SJSA1 (cell line): ENCODE measurements around the gene EPHX1. TPM values are rescaled to one million over a fixed set of nuclear protein-coding genes. Genes with fewer than 3 reads are reported as not detected.
"Not testable (repeated sequence)": the region's sequence is repeated elsewhere in the genome, so short reads cannot be mapped to it uniquely, and the experiment has no call there.

Source experiments
- DNase-seq, 2 experiments: peaks; one replicate each; pipeline ENCODE4 v3.0.0-alpha.2; 2015 to 2020; ENCODE audit warnings: low spot score in 2 of 2, low read depth in 1 of 2
- H3K27ac ChIP-seq: fragments of 250-450 bp; sonication (Bioruptor Pico); 2 replicates; pipeline ENCODE4 v1.5.1; 2020; ENCODE audit warnings: mild to moderate bottlenecking, moderate library complexity
- H3K27me3 ChIP-seq: fragments of 250-450 bp; sonication (Bioruptor Pico); replicated peaks from 2 replicates; pipeline ENCODE4 v1.5.1; 2020; ENCODE audit warnings: mild to moderate bottlenecking, moderate library complexity
- H3K36me3 ChIP-seq: fragments of 250-450 bp; sonication (Bioruptor Pico); 2 replicates; pipeline ENCODE4 v1.5.1; 2020; ENCODE audit warnings: mild to moderate bottlenecking
- H3K4me1 ChIP-seq: fragments of 250-450 bp; sonication (Bioruptor Pico); replicated peaks from 2 replicates; pipeline ENCODE4 v1.6.1; 2021; ENCODE audit warnings: mild to moderate bottlenecking
- H3K4me3 ChIP-seq: fragments of 250-450 bp; sonication (Bioruptor Pico); 2 replicates; pipeline ENCODE4 v1.5.1; 2020; ENCODE audit warnings: mild to moderate bottlenecking
- H3K9me3 ChIP-seq: fragments of 250-450 bp; sonication (Bioruptor Pico); replicated peaks from 2 replicates; pipeline ENCODE4 v1.5.1; 2020; ENCODE audit warnings: mild to moderate bottlenecking
- total RNA-seq: library from RNA; depleted of rRNA; stranded (reverse); fragments of >200 nt; shearing (Covaris generic); gene quantifications from 2 replicates; pipeline ENCODE4 v1.2.3, GENCODE V29; 2014

Gene EPHX1
- total RNA-seq, 1 experiment from 2014 or later, result 29.0 TPM

DNA sequence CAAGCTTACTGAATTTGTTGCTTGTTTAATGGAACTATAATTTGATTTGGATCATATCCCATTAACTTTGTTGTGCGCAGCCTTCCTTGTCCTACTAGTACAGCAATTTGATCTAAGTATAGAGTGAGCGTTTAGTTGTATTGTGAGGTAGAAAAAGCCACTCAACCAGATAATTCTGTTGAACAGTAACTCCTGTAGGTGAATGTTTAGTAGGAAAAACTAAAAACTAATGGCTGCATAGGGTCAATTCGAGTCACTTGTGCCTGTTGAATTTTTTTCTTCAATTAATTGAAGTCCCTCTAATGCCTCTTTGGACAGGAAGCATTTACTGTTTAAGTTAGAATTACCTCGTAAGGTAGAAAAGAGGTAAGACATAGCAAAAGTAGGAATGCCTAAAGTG lies 15.0 kb upstream of the EPHX1 start:
- DNase-seq, result no peak
- H3K27me3 ChIP-seq, result no peaks in the 10 kb centered on the region

DNA sequence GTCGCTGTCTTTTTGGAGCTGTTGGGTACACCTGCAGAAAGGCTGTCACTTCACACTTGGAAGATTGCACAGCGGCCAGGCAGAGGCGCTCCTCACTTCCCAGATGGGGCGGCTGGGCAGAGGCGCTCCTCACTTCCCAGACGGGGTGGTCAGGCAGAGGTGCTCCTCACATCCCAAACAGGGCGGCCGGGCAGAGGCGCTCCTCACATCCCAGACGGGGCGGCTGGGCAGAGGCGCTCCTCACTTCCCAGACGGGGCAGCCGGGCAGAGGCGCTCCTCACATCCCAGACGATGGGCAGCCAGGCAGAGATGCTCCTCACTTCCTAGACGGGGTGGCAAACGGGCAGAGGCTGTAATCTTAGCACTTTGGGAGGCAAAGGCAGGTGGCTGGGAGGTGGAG lies 13.8 kb upstream of the EPHX1 start:
- H3K9me3 ChIP-seq, DNase-seq, H3K27ac ChIP-seq, H3K4me1 ChIP-seq, H3K4me3 ChIP-seq, H3K27me3 ChIP-seq: not testable (repeated sequence)
- H3K36me3 ChIP-seq, result peaks cover 28% of the 10 kb centered on the region

More for the DNA sequence above, 15.0 kb upstream of the EPHX1 start:
- no peak overlapping the region for H3K27ac ChIP-seq
- H3K4me1 ChIP-seq, result no peaks in the 10 kb centered on the region
- no peak overlapping the region for H3K4me3 ChIP-seq
- H3K9me3 ChIP-seq, result no peaks in the 10 kb centered on the region
- H3K36me3 ChIP-seq, result peaks cover 39% of the 10 kb centered on the region

DNA sequence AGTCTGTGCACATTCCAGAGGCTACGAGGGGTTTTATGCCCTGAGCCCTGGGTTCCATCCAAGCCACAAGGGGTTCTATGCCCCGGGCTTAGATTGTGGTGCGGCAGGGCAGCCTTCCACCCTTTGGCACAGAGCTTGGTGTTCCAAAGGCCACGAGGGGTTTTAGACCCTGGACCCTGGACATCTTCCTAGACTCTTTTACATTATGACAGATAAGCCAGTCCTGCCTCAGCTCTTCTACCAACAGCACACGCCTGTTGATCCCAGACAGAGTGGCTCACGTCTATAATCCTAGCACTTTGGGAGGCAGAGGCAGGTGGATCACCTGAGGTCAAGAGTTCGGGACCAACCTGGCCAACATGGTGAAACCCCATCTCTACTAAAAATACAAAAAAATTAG lies 8.8 kb upstream of the EPHX1 start:
- H3K36me3 ChIP-seq, H3K9me3 ChIP-seq, H3K4me1 ChIP-seq, H3K27me3 ChIP-seq, DNase-seq, H3K4me3 ChIP-seq, H3K27ac ChIP-seq: not testable (repeated sequence)

DNA sequence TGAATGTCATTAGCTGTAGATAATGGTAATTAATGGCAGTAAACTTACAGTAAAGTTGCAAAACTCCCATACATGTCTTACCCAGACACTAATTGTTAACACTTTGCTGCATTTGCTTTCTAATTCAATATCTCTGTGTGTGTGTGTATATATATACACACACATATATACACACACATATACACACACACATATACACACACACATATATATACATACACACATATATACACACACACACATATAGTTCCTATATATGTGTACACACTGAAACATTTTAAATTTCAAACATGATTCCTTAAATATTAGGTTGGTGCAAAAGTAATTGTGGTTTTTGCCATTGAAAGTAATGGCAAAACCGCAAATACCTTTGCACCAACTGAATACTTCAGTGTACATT lies 3.7 kb upstream of the EPHX1 start:
- no peaks in the 10 kb centered on the region for H3K36me3 ChIP-seq
- H3K9me3 ChIP-seq, result no peaks in the 10 kb centered on the region
- H3K27ac ChIP-seq, result no peak overlapping the region
- DNase-seq, result no peak
- H3K4me3 ChIP-seq, result no peak overlapping the region
- H3K27me3 ChIP-seq, result no peaks in the 10 kb centered on the region
- peaks cover 11% of the 10 kb centered on the region for H3K4me1 ChIP-seq

DNA sequence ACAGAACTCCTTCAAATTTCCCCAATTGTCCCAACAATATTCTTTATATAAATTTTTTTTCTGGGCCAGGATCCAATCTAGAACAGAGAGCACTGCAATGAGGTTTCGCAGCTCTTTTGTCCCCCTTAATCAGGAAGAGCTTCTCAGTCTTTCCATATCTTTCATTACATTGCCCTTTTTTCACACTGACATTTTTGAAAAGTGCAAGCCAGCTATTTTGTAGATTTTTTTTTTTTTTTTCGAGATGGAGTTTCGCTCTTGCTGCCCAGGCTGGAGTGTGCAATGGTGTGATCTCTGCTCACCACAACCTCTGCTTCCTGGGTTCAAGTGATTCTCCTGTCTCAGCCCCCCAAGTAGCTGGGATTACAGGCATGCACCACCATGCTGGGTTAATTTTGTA lies 3.2 kb upstream of the EPHX1 start:
- not testable (repeated sequence) for H3K4me3 ChIP-seq, H3K9me3 ChIP-seq, H3K27me3 ChIP-seq, DNase-seq, H3K36me3 ChIP-seq, H3K27ac ChIP-seq
- H3K4me1 ChIP-seq, result peaks cover 16% of the 10 kb centered on the region

DNA sequence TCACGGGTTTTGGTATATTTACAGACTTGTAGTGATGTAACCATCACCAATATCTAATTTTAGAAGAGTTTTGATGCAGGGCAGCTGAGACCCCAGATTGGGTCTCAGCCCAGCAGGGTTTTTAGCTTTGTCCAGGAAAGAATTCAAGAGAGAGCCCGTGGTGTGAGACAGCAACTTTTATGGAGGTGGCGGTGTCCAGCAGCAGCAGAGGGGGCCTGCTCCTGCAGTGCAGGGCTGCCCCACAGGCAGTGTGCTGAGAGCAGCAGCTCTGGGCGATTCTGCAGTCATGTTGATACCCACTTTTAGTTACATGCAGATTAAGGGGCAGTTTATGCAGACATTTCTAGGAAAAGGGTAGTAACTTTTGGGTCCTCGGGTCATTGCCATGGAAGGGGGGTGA lies 1.8 kb upstream of the EPHX1 start:
- Histone ChIP-seq H3K36me3 (no peaks in the 10 kb centered on the region), H3K27me3 (no peaks in the 10 kb centered on the region), H3K9me3 (no peaks in the 10 kb centered on the region), H3K4me3 (no peak overlapping the region), H3K27ac (no peak overlapping the region), H3K4me1 (peaks cover 19% of the 10 kb centered on the region)
- no peak for DNase-seq

DNA sequence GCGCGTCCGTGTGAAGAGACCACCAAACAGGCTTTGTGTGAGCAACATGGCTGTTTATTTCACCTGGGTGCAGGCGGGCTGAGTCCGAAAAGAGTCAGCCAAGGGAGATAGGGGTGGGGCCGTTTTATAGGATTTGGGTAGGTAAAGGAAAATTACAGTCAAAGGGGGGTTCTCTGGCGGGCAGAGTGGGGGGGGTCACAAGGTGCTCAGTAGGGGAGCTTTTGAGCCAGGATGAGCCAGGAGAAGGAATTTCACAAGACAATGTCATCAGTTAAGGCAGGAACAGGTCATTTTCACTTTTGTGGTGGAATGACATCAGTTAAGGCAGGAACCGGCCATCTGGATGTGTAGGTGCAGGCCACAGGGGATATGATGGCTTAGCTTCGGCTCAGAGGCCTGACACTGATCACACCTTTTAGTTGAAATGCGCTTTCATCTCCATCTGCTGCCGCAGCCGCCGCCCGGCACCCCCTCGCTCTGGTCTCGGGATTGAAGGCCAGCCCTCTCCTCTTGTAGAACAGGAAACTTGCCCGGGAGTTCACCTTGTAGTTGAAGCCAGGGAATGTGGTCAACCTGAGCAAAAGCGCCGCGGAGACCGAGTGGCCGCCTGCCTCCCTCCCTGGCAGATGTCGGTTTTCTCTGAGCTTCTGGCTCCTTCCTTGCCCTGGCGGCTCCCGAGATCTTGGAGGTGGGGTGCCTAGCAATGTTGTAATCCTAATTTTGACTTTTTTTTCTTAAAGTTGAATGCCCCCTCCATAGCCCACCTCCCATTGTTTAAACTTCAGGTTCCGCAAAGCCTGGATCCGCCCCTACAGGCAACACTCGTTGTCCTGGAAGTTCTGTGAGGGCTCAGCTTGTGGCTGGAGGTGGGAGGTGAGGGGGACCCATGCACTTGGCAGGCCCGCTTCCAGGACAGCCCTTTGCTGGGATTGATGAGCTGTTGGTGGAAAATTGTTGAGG lies 935 bp downstream of the EPHX1 start:
- Histone ChIP-seq H3K36me3 (peaks cover 13% of the 10 kb centered on the region), H3K27ac (peak overlapping the region; percentile 44), H3K4me1 (peaks cover 32% of the 10 kb centered on the region), H3K4me3 (peak overlapping the region; percentile 55)
- H3K9me3 ChIP-seq, H3K27me3 ChIP-seq: not testable (repeated sequence)
- peak in 1 of 2 experiments; percentile 12 for DNase-seq

DNA sequence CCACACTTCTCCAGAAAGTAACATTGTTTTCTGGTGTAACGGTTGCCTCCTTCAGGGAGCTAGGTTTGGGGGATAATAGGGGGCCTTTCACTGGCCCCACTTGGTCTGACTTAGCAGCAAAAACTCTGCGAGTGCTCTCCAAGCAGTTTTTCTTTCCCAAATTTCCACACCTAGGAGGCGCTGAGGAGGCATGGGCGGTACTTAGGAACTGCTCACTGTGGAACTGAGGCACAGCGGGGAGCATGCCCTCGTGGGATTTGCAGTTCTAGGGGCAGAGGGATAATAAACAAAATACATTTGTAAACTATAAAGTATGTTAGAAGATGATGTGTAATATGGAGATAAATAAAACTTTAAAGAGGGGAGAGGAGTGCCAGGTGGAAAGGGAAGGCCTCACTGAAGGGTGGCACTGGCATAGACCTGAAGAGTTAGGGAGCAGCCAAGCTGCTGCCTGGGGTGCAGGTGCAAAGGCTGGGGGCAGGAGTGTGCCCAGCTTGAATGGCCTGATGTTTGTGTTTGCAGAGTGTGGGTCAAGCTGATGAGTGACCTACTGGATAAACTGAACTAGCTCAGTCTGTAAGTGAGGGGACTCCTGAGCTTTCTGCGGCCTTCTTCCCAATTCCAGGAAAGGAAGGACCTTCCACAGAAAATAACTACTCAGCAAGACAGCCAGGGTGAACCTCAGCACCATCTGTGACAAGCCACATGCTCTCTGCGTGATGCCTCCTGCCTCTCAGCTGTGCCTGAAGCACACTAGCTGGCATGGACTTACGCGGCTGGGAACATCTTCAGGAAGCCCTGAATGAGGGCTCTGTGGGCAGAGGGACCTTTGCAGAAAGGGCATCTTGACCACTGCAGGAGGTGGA lies 1.9 kb downstream of the EPHX1 start:
- no peak overlapping the region for H3K27ac ChIP-seq
- H3K4me3 ChIP-seq, result no peak overlapping the region
- DNase-seq, result no peak
- no peaks in the 10 kb centered on the region for H3K27me3 ChIP-seq
- no peaks in the 10 kb centered on the region for H3K9me3 ChIP-seq
- peaks cover 21% of the 10 kb centered on the region for H3K36me3 ChIP-seq
- peaks cover 38% of the 10 kb centered on the region for H3K4me1 ChIP-seq

DNA sequence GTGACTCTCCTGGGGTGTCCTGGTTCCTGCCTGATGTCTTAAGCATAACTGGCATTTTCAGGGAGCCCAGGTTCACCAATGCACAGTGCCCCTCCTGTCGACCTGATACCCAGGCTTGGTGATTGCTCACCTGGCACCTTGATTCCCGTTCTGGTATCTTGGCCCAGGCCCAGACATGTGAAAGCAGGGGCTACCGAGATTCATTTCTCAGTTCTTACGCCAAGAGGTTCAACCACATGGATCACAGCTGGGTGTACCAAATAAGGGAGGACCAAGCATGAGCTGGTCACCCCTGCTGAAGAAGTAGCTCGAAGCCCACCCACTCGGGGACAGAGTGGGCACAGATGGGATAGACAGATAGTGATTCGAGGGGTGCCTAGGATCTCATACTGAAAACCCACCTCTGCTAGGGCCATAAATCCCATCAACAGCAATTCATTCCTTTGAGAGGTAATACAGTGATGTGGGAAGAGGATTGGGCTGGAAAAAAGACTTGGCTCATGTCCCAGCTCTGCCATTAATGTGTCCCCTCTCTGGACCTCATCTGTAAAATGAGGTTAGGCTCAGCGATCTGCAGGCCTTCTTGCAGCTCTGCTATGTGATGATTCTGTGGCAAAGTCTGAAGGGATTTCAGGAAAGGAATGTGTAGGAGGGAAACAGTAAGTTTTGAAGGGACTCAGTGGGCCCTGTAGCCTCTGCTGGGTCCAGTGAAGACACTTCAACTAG lies 2.7 kb downstream of the EPHX1 start:
- no peak overlapping the region for H3K27ac ChIP-seq

DNA sequence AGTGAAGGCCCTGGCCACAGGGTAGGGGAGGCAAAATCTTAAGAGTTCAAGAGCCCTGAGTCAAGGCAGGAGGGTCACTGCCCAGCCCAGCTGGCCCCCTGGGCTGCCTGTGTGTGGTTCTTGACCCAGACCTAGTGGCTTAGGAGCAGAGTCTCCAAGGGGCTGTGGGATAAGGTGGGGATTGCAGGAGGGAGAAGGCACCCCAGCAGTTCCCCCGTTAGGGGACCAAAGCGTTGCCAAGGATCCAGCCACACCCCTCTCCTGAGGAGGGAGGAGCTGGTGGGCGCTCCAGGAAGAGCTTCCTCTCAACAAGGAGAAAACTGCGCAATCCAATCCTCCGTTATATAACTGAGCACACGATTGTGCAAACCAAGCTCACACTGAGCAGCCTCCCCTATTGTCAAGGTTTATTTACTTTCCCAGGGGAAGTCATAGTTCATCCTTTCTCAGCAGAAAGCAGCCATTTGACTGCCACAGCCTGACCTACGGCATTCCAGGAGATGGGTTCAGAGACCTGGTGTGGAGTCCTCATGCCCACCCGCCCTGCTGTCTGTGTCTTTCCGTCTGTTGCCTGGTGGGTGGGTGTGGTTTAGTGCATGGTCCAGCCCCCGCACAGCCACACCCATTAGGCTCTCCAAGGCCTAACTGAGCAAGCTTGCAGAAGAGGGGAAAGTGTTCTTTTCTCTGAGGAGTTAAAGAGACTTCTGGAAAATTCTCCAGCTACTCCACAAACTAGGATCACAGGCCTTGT lies 3.5 kb downstream of the EPHX1 start:
- peak in 1 of 2 experiments; percentile 21 for DNase-seq
- peak overlapping the region; percentile 22; the same call in 1 of the 2 replicates for H3K27ac ChIP-seq
- no peak overlapping the region for H3K4me3 ChIP-seq

More for the DNA sequence above, 2.7 kb downstream of the EPHX1 start:
- Histone ChIP-seq H3K27me3 (no peaks in the 10 kb centered on the region), H3K36me3 (peaks cover 22% of the 10 kb centered on the region), H3K4me3 (no peak overlapping the region), H3K9me3 (no peaks in the 10 kb centered on the region), H3K4me1 (peaks cover 46% of the 10 kb centered on the region)
- DNase-seq, result no peak

DNA sequence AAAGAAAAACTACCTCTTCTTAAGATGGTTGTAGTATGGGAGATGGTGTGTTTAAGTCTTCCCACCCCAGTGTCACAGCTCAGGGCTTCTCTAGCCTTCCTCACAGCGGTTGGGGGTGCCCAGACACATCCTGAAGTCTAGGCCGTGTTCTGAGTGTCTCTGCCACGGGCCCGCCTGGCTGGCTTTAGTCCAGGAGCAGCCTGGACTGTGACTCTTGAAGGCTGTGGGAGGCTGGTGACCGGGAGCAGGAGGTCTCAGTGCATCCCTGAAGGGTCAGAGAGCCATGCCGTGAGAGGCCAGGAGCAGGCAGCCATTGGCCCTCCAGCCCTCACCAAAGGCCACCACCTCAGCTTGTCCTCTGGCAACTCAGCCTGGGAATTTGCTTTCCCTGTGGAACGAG lies 4.5 kb downstream of the EPHX1 start:
- peaks cover 52% of the 10 kb centered on the region for H3K4me1 ChIP-seq
- H3K27ac ChIP-seq, result no peak overlapping the region
- no peaks in the 10 kb centered on the region for H3K27me3 ChIP-seq

More for the DNA sequence above, 3.5 kb downstream of the EPHX1 start:
- H3K9me3 ChIP-seq, result no peaks in the 10 kb centered on the region
- H3K36me3 ChIP-seq, result peaks cover 22% of the 10 kb centered on the region
- H3K4me1 ChIP-seq, result peaks cover 53% of the 10 kb centered on the region
- no peaks in the 10 kb centered on the region for H3K27me3 ChIP-seq

DNA sequence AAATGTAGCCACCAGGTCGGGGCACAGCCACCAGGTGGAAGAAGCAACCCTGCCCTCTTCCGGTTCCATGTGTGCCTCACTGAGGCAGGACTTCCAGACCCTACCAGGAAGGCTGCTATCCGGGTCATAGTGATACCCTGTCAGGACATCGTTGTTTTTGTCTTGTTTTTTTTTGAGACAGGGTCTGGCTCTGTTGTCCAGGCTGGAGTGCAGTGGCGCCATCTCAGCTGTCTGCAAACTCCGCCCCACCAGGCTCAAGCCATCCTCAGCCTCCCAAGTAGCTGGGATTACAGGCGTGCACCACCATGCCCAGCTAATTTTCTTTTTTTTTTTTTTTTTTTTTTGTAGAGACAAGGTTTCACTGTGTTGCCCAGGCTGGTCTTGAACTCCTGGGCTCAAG lies 5.2 kb downstream of the EPHX1 start:
- H3K9me3 ChIP-seq, H3K27ac ChIP-seq, H3K4me3 ChIP-seq, DNase-seq, H3K27me3 ChIP-seq: not testable (repeated sequence)
- peaks cover 51% of the 10 kb centered on the region for H3K4me1 ChIP-seq
- H3K36me3 ChIP-seq, result peaks cover 26% of the 10 kb centered on the region

More for the DNA sequence above, 4.5 kb downstream of the EPHX1 start:
- H3K9me3 ChIP-seq, result no peaks in the 10 kb centered on the region
- DNase-seq, result no peak
- peaks cover 22% of the 10 kb centered on the region for H3K36me3 ChIP-seq
- H3K4me3 ChIP-seq, result no peak overlapping the region
